Stimulated activated CD8-positive, alpha-beta memory T cell treated with anti-CD3 and anti-CD28 coated beads, Interleukin-7, amount 100 ng/mL, for 48 hours (primary cell): Measurements from ENCODE around the gene TPGS1.

Experiments used
- DNase-seq, 2 donors: peaks; one replicate each; pipeline ENCODE4 v3.0.0-alpha.2; 2020; ENCODE audit warnings: low read depth in 1 of 2; ENCODE audit errors: extremely low read depth in 1 of 2

TPGS1 gene

GRCh38 chr19:566403-566802 is 59.1 kb downstream of the TPGS1 start:
- no peak for DNase-seq

DNA sequence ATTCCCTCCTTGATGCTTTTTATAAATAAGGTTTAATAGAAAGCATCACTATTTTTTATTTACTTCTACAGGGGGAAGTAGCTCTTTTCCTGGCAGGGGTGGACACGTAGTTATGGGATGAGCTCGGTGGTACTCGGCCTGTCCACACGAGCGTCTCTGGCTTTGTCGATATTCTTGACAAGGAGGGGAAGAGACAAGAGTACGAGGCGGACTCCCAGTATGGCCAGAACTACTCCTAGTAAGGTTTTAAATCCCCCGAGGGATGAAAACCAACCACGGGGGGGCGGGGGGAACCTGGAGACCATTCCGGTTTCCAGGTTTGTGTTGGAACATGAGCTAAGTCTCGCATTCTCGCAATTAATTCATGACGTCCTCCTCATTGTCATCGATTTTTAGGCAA is 59.5 kb downstream of the TPGS1 start:
- DNase-seq = no peak

DNA sequence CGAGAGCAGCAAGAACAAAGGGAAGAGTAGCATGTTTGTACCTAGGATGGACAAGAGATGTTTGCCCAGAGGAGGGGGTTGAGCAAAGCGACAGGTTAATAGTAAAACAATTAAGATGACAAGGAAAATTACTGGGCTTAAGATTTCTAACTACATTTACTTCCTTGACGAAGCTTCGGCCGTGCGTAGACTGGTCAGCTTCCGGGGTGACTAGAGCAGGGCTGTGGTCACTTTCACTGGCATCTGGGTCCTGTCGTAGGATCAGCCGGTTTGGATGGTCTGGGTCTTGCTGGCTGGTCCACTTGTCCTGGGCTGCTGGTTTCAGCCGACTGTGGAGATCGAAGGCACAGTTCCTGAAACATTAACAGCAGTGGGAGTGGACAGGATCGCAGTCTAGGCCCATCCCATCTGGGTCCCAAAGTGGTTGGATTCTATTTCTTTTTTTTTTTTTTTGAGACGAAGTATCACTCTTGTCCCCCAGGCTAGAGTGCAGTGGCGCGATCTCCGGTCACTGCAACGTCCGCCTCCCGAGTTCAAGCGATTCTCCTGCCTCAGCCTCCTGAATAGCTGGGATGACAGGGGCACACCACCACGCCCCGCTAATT is 60.1 kb downstream of the TPGS1 start:
- DNase-seq = no peak
